SK-N-SH (cell line): ENCODE data around the gene HIPK2. TPM values are rescaled to one million over a fixed set of nuclear protein-coding genes. Genes with fewer than 3 reads are reported as not detected.

Experiments
- CTCF ChIA-PET: fragments of 300-600, 350-600 bp; formaldehyde crosslinking; extraction: SDS; loops from one replicate; lab custom pipeline; 2021; lab: Yijun Ruan, JAX
- POLR2A ChIA-PET: fragments of 350-600 bp; sonication (Branson Sonifier 250); formaldehyde crosslinking; extraction: SDS; loops from one replicate; lab custom pipeline; 2020; ENCODE audit warnings: antibody characterized with exemption, inconsistent platforms; lab: Yijun Ruan, JAX
- DNase-seq: peaks from one replicate; pipeline ENCODE4 v3.0.0; 2012
- H2AFZ ChIP-seq: fragments of 200-600 bp; sonication (generic); 2 replicates; pipeline ENCODE4 v1.8.1; 2016; ENCODE audit warnings: antibody characterized with exemption, mild to moderate bottlenecking, low read depth
- H3F3A ChIP-seq: fragments of 200-600 bp; sonication (generic); replicated peaks from 2 replicates; pipeline ENCODE3; 2016; ENCODE audit warnings: antibody characterized with exemption, mild to moderate bottlenecking; ENCODE audit not compliant: insufficient read depth
- H3K27ac ChIP-seq, 2 experiments: fragments of 200-500 bp in 1 of 2; fragments of 200-600 bp in 1 of 2; sonication (Bioruptor generic) in 1 of 2; sonication (generic), shearing (Covaris generic) in 1 of 2; 2 replicates each; pipeline versions ENCODE4 v1.5.1 to v1.6.1; 2014 to 2016; ENCODE audit warnings: low read depth in 2 of 2, inconsistent platforms in 1 of 2, low read length in 1 of 2, mild to moderate bottlenecking in 1 of 2, mixed read lengths in 1 of 2
- H3K27me3 ChIP-seq: fragments of 200-600 bp; sonication (generic), shearing (Covaris generic); 2 replicates; pipeline ENCODE4 v1.6.1; 2016; ENCODE audit warnings: mixed run types; ENCODE audit not compliant: insufficient read depth
- H3K36me3 ChIP-seq, 2 experiments: fragments of 200-500 bp in 1 of 2; fragments of 200-600 bp in 1 of 2; sonication (Bioruptor generic) in 1 of 2; sonication (generic) in 1 of 2; replicated peaks in 1 of 2; 2 replicates each; pipeline versions ENCODE3 to v1.5.1; 2014 to 2016; ENCODE audit warnings: low read length in 1 of 2, mild to moderate bottlenecking in 1 of 2; ENCODE audit not compliant: insufficient read depth in 2 of 2, control insufficient read depth in 1 of 2
- H3K4me1 ChIP-seq, 2 experiments: fragments of 200-500 bp in 1 of 2; fragments of 200-600 bp in 1 of 2; sonication (Bioruptor generic) in 1 of 2; sonication (generic), shearing (Covaris generic) in 1 of 2; 2 replicates each; pipeline versions ENCODE4 v1.5.1 to v1.6.1; 2014 to 2016; ENCODE audit warnings: low read depth in 1 of 2, low read length in 1 of 2, mixed run types in 1 of 2; ENCODE audit not compliant: insufficient read depth in 2 of 2, control insufficient read depth in 1 of 2
- H3K4me2 ChIP-seq: fragments of 200-600 bp; sonication (generic), shearing (Covaris generic); 2 replicates; pipeline ENCODE4 v1.6.1; 2017; ENCODE audit warnings: mixed run types
- H3K4me3 ChIP-seq, 2 experiments: fragments of 200-500 bp in 1 of 2; fragments of 200-600 bp in 1 of 2; sonication (Bioruptor generic) in 1 of 2; sonication (generic), shearing (Covaris generic) in 1 of 2; 2 replicates each; pipeline versions ENCODE4 v1.5.1 to v1.8.1; 2014 to 2016; ENCODE audit warnings: low read depth in 2 of 2, inconsistent platforms in 1 of 2, low read length in 1 of 2, mild to moderate bottlenecking in 1 of 2, mixed read lengths in 1 of 2, moderate library complexity in 1 of 2
- H3K79me2 ChIP-seq: fragments of 200-600 bp; sonication (generic); 2 replicates; pipeline ENCODE4 v1.8.1; 2017; ENCODE audit warnings: mild to moderate bottlenecking; ENCODE audit not compliant: insufficient read depth
- H3K9ac ChIP-seq: fragments of 200-600 bp; sonication (generic); 2 replicates; pipeline ENCODE4 v1.6.1; 2017; ENCODE audit warnings: mixed run types
- H3K9me2 ChIP-seq: fragments of 200-600 bp; sonication (generic); 2 replicates; pipeline ENCODE4 v1.6.1; 2017; ENCODE audit warnings: mixed run types
- H3K9me3 ChIP-seq: fragments of 200-600 bp; sonication (generic); 2 replicates; pipeline ENCODE4 v1.6.1; 2017; ENCODE audit warnings: mixed run types, mild to moderate bottlenecking, moderate library complexity
- H4K20me1 ChIP-seq: fragments of 200-600 bp; sonication (generic); 2 replicates; pipeline ENCODE4 v1.6.1; 2017; ENCODE audit warnings: mild to moderate bottlenecking, mixed run types; ENCODE audit not compliant: insufficient read depth
- FOXM1 ChIP-seq: IDR thresholded peaks from 2 replicates; pipeline ENCODE4 v1.4.0; 2012; ENCODE audit warnings: low read depth, mild to moderate bottlenecking
- GATA2 ChIP-seq: sonication (generic); formaldehyde crosslinking; IDR thresholded peaks from 2 replicates; pipeline ENCODE4 v1.5.0; 2020; ENCODE audit warnings: mild to moderate bottlenecking, missing genetic modification reagents
- JUND ChIP-seq: IDR thresholded peaks from 2 replicates; pipeline ENCODE4 v1.4.0; 2012
- MXI1 ChIP-seq: IDR thresholded peaks from 2 replicates; pipeline ENCODE4 v1.6.1; 2012; ENCODE audit warnings: mild to moderate bottlenecking, low read depth, low read length, improper control_type of control experiment
- NFIC ChIP-seq: IDR thresholded peaks from 2 replicates; pipeline ENCODE4 v1.4.0; 2012; ENCODE audit warnings: borderline replicate concordance
- RCOR1 ChIP-seq: fragments of 150-350 bp; IDR thresholded peaks from 2 replicates; pipeline ENCODE4 v1.6.1; 2017; ENCODE audit warnings: antibody characterized with exemption, low read length
- SIN3A ChIP-seq: IDR thresholded peaks from 2 replicates; pipeline ENCODE4 v1.6.1; 2012; ENCODE audit warnings: low read depth, mild to moderate bottlenecking, low read length, moderate library complexity, borderline replicate concordance
- SMC3 ChIP-seq: IDR thresholded peaks from 2 replicates; pipeline ENCODE4 v1.6.1; 2012; ENCODE audit warnings: low read depth, low read length, improper control_type of control experiment
- TAF1 ChIP-seq: IDR thresholded peaks from 2 replicates; pipeline ENCODE4 v1.6.1; 2012; ENCODE audit warnings: low read depth, mild to moderate bottlenecking, low read length, moderate library complexity, borderline replicate concordance
- TCF12 ChIP-seq: IDR thresholded peaks from 2 replicates; pipeline ENCODE4 v1.4.0; 2012
- USF2 ChIP-seq: fragments of 150-350 bp; IDR thresholded peaks from 2 replicates; pipeline ENCODE4 v1.6.1; 2017; ENCODE audit warnings: antibody characterized with exemption, low read length, low read depth, borderline replicate concordance
- ZBTB33 ChIP-seq: IDR thresholded peaks from 2 replicates; pipeline ENCODE4 v1.4.0; 2012; ENCODE audit warnings: low read depth, borderline replicate concordance
- WGBS: methylation state at CpG from one replicate; pipeline ENCODE4 v1.1.6; 2017; ENCODE audit warnings: low lambda C conversion rate; 5-methylcytosine and 5-hydroxymethylcytosine counted together
- polyA plus RNA-seq, 3 experiments: library from polyadenylated mRNA; depleted of rRNA; stranded (reverse); fragments of >200 nt; gene quantifications; 2 replicates each; pipeline ENCODE4 v1.2.3, GENCODE V29; 2012
- TF ChIP-seq, protein P1 (sequence below): IDR thresholded peaks from 2 replicates; pipeline ENCODE4 v1.6.1; 2012; ENCODE audit warnings: mild to moderate bottlenecking, low read depth, low read length, moderate library complexity

The HIPK2 gene
- polyA plus RNA-seq, 1 of the 3 experiments (the other 2 are of a cell fraction) = 14.2 TPM

DNA sequence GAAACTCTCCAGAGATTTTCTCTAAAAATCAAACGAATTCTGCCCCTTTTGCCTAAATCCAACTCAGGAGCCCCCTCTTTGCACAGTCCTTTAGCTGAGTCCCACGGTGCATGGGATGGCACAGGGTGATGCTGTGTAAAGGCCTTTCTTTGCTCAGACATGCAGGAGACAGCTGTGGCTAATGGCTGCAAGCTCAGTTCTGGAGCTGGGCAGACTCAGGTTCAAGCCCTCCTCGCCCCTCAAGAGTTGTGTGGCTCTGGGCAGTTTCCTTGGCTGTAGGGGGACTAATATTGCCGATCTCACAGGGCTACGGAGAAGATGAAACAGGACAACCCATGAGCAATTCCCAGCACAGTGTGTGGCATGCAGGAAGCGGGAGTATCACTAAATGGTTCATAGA is 211.7 kb downstream of the HIPK2 start:
- WGBS = 92% methylated on average over 6 of the region's 6 CpGs
- H2AFZ ChIP-seq = no peak overlapping the region
- no peak for TF ChIP-seq SMC3
- TF ChIP-seq TCF12 = no peak
- TF ChIP-seq, protein P1, sequence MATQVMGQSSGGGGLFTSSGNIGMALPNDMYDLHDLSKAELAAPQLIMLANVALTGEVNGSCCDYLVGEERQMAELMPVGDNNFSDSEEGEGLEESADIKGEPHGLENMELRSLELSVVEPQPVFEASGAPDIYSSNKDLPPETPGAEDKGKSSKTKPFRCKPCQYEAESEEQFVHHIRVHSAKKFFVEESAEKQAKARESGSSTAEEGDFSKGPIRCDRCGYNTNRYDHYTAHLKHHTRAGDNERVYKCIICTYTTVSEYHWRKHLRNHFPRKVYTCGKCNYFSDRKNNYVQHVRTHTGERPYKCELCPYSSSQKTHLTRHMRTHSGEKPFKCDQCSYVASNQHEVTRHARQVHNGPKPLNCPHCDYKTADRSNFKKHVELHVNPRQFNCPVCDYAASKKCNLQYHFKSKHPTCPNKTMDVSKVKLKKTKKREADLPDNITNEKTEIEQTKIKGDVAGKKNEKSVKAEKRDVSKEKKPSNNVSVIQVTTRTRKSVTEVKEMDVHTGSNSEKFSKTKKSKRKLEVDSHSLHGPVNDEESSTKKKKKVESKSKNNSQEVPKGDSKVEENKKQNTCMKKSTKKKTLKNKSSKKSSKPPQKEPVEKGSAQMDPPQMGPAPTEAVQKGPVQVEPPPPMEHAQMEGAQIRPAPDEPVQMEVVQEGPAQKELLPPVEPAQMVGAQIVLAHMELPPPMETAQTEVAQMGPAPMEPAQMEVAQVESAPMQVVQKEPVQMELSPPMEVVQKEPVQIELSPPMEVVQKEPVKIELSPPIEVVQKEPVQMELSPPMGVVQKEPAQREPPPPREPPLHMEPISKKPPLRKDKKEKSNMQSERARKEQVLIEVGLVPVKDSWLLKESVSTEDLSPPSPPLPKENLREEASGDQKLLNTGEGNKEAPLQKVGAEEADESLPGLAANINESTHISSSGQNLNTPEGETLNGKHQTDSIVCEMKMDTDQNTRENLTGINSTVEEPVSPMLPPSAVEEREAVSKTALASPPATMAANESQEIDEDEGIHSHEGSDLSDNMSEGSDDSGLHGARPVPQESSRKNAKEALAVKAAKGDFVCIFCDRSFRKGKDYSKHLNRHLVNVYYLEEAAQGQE = no peak
- no peak for TF ChIP-seq GATA2 (CRISPR knock-in tag)
- no peak for TF ChIP-seq JUND
- TF ChIP-seq NFIC = no peak
- no peak for TF ChIP-seq ZBTB33
- no peak for TF ChIP-seq FOXM1
- no peak for TF ChIP-seq USF2
- no peak for TF ChIP-seq SIN3A
- TF ChIP-seq TAF1 = no peak
- no peak for TF ChIP-seq RCOR1
- no peak for TF ChIP-seq MXI1
- CTCF ChIA-PET = interaction anchor here (1.0 kb wide), 1 partner anchor 10 kb away, joined by 5 read pairs; no protein-coding TSS in a partner anchor
- H3K9me2 ChIP-seq = no peaks in the 10 kb centered on the region
- H3K9me3 ChIP-seq = no peaks in the 10 kb centered on the region
- no peaks in the 10 kb centered on the region for H4K20me1 ChIP-seq
- H3K79me2 ChIP-seq = no peaks in the 10 kb centered on the region
- peaks cover 5% of the 10 kb centered on the region for H3F3A ChIP-seq
- H3K4me3 ChIP-seq = no peak overlapping the region
- POLR2A ChIA-PET = no interaction called here
- no peak overlapping the region for H3K4me2 ChIP-seq
- no peak overlapping the region for H3K9ac ChIP-seq
- H3K4me1 ChIP-seq = no peaks in the 10 kb centered on the region
- H3K27ac ChIP-seq = no peak overlapping the region
- DNase-seq = no peak
- H3K27me3 ChIP-seq = no peaks in the 10 kb centered on the region
- H3K36me3 ChIP-seq = peaks cover 17 to 51% of the 10 kb centered on the region in 2 experiments
